ENCODE measurements around the gene FRMPD1.

FRMPD1 gene

GRCh38 chr9:37632479-37632878 lies 18.3 kb upstream of the FRMPD1 start:
- no peak for DNase-seq

GRCh38 chr9:37635808-37636207 lies 14.9 kb upstream of the FRMPD1 start:
- no peak for DNase-seq

GRCh38 chr9:37636511-37637448 lies 14.0 kb upstream of the FRMPD1 start:
- DNase-seq, result no peak

- no peak for DNase-seq
Measured at GRCh38 chr9:37639109-37639762, 11.5 kb upstream of the FRMPD1 start.

GRCh38 chr9:37639841-37640240 lies 10.9 kb upstream of the FRMPD1 start:
- DNase-seq, result no peak

- DNase-seq, result no peak
Measured at GRCh38 chr9:37640246-37640645, 10.5 kb upstream of the FRMPD1 start.

- DNase-seq, result no peak
Measured at GRCh38 chr9:37641331-37641730, 9.4 kb upstream of the FRMPD1 start.

GRCh38 chr9:37643214-37643613 lies 7.5 kb upstream of the FRMPD1 start:
- no peak for DNase-seq

- DNase-seq, result no peak
Measured at GRCh38 chr9:37645903-37646506, 4.7 kb upstream of the FRMPD1 start.

GRCh38 chr9:37650299-37650872 lies 368 bp upstream of the FRMPD1 start:
- DNase-seq, result no peak

- no peak for DNase-seq
Measured at GRCh38 chr9:37652261-37652660, 1.5 kb downstream of the FRMPD1 start.

- DNase-seq, result no peak
Measured at GRCh38 chr9:37653385-37653784, 2.6 kb downstream of the FRMPD1 start.

GRCh38 chr9:37656936-37657335 lies 6.2 kb downstream of the FRMPD1 start:
- no peak for DNase-seq

- no peak for DNase-seq
Measured at GRCh38 chr9:37660691-37661090, 9.9 kb downstream of the FRMPD1 start.

- DNase-seq, result no peak
Measured at GRCh38 chr9:37663926-37664325, 13.2 kb downstream of the FRMPD1 start.

GRCh38 chr9:37667706-37668105 lies 17.0 kb downstream of the FRMPD1 start:
- DNase-seq, result no peak

- DNase-seq, result no peak
Measured at GRCh38 chr9:37668116-37668601, 17.4 kb downstream of the FRMPD1 start.

- DNase-seq, result no peak
Measured at GRCh38 chr9:37669232-37669631, 18.5 kb downstream of the FRMPD1 start.

GRCh38 chr9:37675661-37676060 lies 24.9 kb downstream of the FRMPD1 start:
- DNase-seq, result no peak

- DNase-seq, result no peak
Measured at GRCh38 chr9:37676411-37676830, 25.7 kb downstream of the FRMPD1 start.

GRCh38 chr9:37677435-37677834 lies 26.7 kb downstream of the FRMPD1 start:
- DNase-seq, result no peak

- peak; percentile 4 for DNase-seq
Measured at GRCh38 chr9:37678789-37679273, 28.1 kb downstream of the FRMPD1 start.

Measured in stimulated activated CD4-positive, alpha-beta T cell treated with anti-CD3 and anti-CD28 coated beads, Interleukin-1b, Interleukin-23, amount 100 ng/mL, for 48 hours (primary cell).